Measurements from ENCODE around the gene MYO3B. TPM values are rescaled to one million over a fixed set of nuclear protein-coding genes. Genes with fewer than 3 reads are reported as not detected.
A peak's percentile ranks its signal among the peaks of the same experiment; 100 is the strongest.
"Not testable (repeated sequence)": the region's sequence is repeated elsewhere in the genome, so short reads cannot be mapped to it uniquely, and the experiment has no call there.

Gene MYO3B
- total RNA-seq, 1 donor from 2014 or later, result not detected

- DNase-seq, result no peak
Observed at GRCh38 chr2:170344663-170345346, 166.9 kb downstream of the MYO3B start.

GRCh38 chr2:170345607-170346006, 167.7 kb downstream of the MYO3B start:
- no peak for DNase-seq

- DNase-seq, result not testable (repeated sequence)
Observed at GRCh38 chr2:170349269-170349668, 171.3 kb downstream of the MYO3B start.

- DNase-seq, result no peak
Observed at GRCh38 chr2:170350929-170351826, 173.2 kb downstream of the MYO3B start.

GRCh38 chr2:170353723-170354122, 175.8 kb downstream of the MYO3B start:
- no peak for DNase-seq

- no peak for DNase-seq
Observed at GRCh38 chr2:170354388-170354787, 176.4 kb downstream of the MYO3B start.

- DNase-seq, result no peak
Observed at GRCh38 chr2:170354855-170355780, 177.2 kb downstream of the MYO3B start.

GRCh38 chr2:170359466-170359865, 181.5 kb downstream of the MYO3B start:
- DNase-seq, result no peak

GRCh38 chr2:170360546-170361089, 182.7 kb downstream of the MYO3B start:
- DNase-seq, result no peak

GRCh38 chr2:170361090-170361936, 183.4 kb downstream of the MYO3B start:
- DNase-seq, result peak; percentile 81

- no peak for DNase-seq
Observed at GRCh38 chr2:170362313-170362870, 184.4 kb downstream of the MYO3B start.

- DNase-seq, result no peak
Observed at GRCh38 chr2:170362871-170363631, 185.1 kb downstream of the MYO3B start.

GRCh38 chr2:170365003-170365402, 187.1 kb downstream of the MYO3B start:
- DNase-seq, result no peak

- DNase-seq, result no peak
Observed at GRCh38 chr2:170365686-170366085, 187.7 kb downstream of the MYO3B start.

GRCh38 chr2:170368370-170368769, 190.4 kb downstream of the MYO3B start:
- no peak for DNase-seq

- no peak for DNase-seq
Observed at GRCh38 chr2:170369228-170369627, 191.3 kb downstream of the MYO3B start.

- peak; percentile 56 for DNase-seq
Observed at GRCh38 chr2:170369894-170370293, 191.9 kb downstream of the MYO3B start.

- peak; percentile 21 for DNase-seq
Observed at GRCh38 chr2:170371231-170371998, 193.5 kb downstream of the MYO3B start.

- DNase-seq, result no peak
Observed at GRCh38 chr2:170375192-170375591, 197.2 kb downstream of the MYO3B start.
